K562 (cell line): ENCODE results near the gene EPN3. TPM values are rescaled to one million over a fixed set of nuclear protein-coding genes. Genes with fewer than 3 reads are reported as not detected.

ENCODE experiments used
- AFF4 ChIP-seq: sonication (generic); formaldehyde crosslinking; IDR thresholded peaks from 2 replicates; pipeline ENCODE4 v1.8.0; 2023; ENCODE audit warnings: mild to moderate bottlenecking, missing genetic modification reagents
- ARHGAP35 ChIP-seq: fragments of 450-650 bp; IDR thresholded peaks from 2 replicates; pipeline ENCODE4 v1.6.1; 2018; ENCODE audit not compliant: partially characterized antibody
- ARID1B ChIP-seq: fragments of 450-650 bp; IDR thresholded peaks from 2 replicates; pipeline ENCODE4 v1.6.1; 2016; ENCODE audit warnings: antibody characterized with exemption, mild to moderate bottlenecking, inconsistent platforms
- ARID2 ChIP-seq: fragments of 450-650 bp; IDR thresholded peaks from 2 replicates; pipeline ENCODE4 v1.6.1; 2017; ENCODE audit warnings: antibody characterized with exemption, mild to moderate bottlenecking
- ESRRB ChIP-seq: fragments of 250-450 bp; sonication (Bioruptor Pico); IDR thresholded peaks from 2 replicates; pipeline ENCODE4 v1.5.0; 2020; ENCODE audit warnings: mild to moderate bottlenecking, moderate library complexity, borderline replicate concordance
- ETV6 ChIP-seq, 3 experiments: fragments of 150-350 bp in 1 of 3; sonication (generic) in 1 of 3; formaldehyde crosslinking in 1 of 3; IDR thresholded peaks; 2 replicates each; pipeline versions ENCODE4 v1.6.1 to v1.8.0; 2014 to 2022; ENCODE audit warnings: borderline replicate concordance in 2 of 3, low read depth in 2 of 3, antibody characterized with exemption in 1 of 3, low read length in 1 of 3, mild to moderate bottlenecking in 1 of 3, missing genetic modification reagents in 1 of 3
- JUNB ChIP-seq: fragments of 450-650 bp; formaldehyde crosslinking; conservative IDR thresholded peaks from 2 replicates; pipeline ENCODE4 v1.4.0; 2020; ENCODE audit warnings: mild to moderate bottlenecking
- LCOR ChIP-seq: sonication (generic); formaldehyde crosslinking; IDR thresholded peaks from 2 replicates; pipeline ENCODE4 v1.8.0; 2022; ENCODE audit warnings: mild to moderate bottlenecking, missing genetic modification reagents
- SIX5 ChIP-seq, 2 experiments: IDR thresholded peaks; 2 replicates each; pipeline ENCODE4 v1.6.1; 2011; ENCODE audit warnings: low read length in 2 of 2, borderline replicate concordance in 1 of 2, low read depth in 1 of 2, mild to moderate bottlenecking in 1 of 2, moderate library complexity in 1 of 2; ENCODE audit not compliant: insufficient read depth in 1 of 2
- ZBTB33 ChIP-seq: sonication (generic); formaldehyde crosslinking; IDR thresholded peaks from 2 replicates; pipeline ENCODE4 v1.8.1; 2023; ENCODE audit warnings: mild to moderate bottlenecking, missing genetic modification reagents
- ZNF253 ChIP-seq: fragments of 250-450 bp; sonication (Bioruptor Pico); conservative IDR thresholded peaks from 2 replicates; pipeline ENCODE4 v1.6.1; 2021; ENCODE audit warnings: mild to moderate bottlenecking
- ZNF347 ChIP-seq: fragments of 450-650 bp; formaldehyde crosslinking; IDR thresholded peaks from 2 replicates; pipeline ENCODE4 v1.4.0; 2020; ENCODE audit warnings: low read depth, mild to moderate bottlenecking, moderate library complexity
- ZZZ3 ChIP-seq: fragments of 450-650 bp; IDR thresholded peaks from 2 replicates; pipeline ENCODE4 v1.6.1; 2016; ENCODE audit warnings: antibody characterized with exemption, mild to moderate bottlenecking, moderate library complexity
- polyA plus RNA-seq, 8 experiments: library from polyadenylated mRNA; depleted of rRNA in 4 of 8; stranded (reverse) in 5 of 8; unstranded in 3 of 8; fragments of >200 nt; fragmentation: Nextera tagmentation in 2 of 8; fragmentation: Illumina TruSeq in 1 of 8; extraction: Ambion mirVana in 2 of 8; extraction: Trizol in 1 of 8; gene quantifications; 2 replicates each; pipeline versions ENCODE4 v1.2.1 to v1.2.3, GENCODE V29; 2011 to 2014; ENCODE audit warnings: inconsistent platforms in 1 of 8, missing spikeins in 1 of 8
- total RNA-seq, 7 experiments: library from RNA; depleted of rRNA in 6 of 7; stranded (reverse); fragments of >200 nt in 6 of 7; fragmentation: Illumina TruSeq in 2 of 7; extraction: Trizol in 2 of 7; gene quantifications; 2 replicates each; pipeline versions ENCODE4 v1.2.1 to v1.2.3, GENCODE V29; 2011 to 2021; ENCODE audit warnings: low replicate concordance in 1 of 7
- TF ChIP-seq, protein P1 (sequence below): sonication (generic); formaldehyde crosslinking; IDR thresholded peaks from 2 replicates; pipeline ENCODE4 v1.5.0; 2020; ENCODE audit warnings: missing genetic modification reagents
- TF ChIP-seq, protein P2 (sequence below): fragments of 450-650 bp; IDR thresholded peaks from 2 replicates; pipeline ENCODE4 v1.6.1; 2017; ENCODE audit warnings: antibody characterized with exemption, mild to moderate bottlenecking

Gene EPN3
- total and polyA plus RNA-seq, 9 of the 15 experiments (the other 6 are each of a cell fraction or from before 2014, with no cell fraction given) = 0.16 TPM; not detected in 8

DNA sequence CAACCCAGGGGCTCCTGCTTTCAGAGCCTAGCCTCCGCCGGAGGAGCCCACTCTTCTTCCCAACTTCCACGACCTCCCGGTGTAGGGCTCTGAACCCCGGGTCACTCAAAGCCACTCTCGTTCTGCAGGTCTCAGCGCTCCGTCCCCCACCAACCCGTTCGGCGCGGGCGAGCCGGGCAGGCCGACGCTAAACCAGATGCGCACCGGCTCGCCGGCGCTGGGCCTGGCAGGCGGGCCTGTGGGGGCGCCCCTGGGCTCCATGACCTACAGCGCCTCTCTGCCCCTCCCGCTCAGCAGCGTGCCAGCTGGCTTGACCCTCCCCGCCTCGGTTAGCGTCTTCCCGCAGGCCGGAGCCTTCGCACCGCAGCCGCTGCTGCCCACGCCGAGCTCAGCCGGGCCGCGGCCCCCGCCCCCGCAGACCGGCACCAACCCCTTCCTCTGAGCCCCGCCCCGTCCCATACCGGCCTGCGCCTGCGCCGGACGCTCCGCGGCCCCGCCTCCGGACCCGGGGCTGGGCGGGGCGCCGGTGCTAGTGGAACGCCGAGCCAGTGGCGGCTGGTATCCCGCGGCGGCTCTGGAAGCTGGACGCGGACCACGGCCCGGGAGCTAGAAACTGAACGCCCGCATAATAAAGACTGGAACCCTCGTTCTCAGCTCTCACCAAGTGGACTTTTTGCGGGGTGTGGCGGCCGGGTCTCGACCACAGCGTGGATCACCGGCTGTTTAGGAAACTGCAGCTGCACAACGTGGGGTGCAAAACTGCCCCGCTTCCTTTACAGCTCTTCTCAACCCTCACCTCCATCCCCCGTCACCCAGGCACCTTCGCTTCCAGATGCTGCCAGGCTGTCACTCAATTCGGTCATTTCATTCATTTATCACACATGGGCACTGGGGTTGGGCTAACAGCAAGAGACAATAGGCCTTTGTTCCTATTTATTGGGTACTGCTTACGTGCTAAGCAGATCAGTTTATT lies 9.5 kb downstream of the EPN3 start (continued):
- TF ChIP-seq ZNF253 (CRISPR knock-in tag) = no peak
- TF ChIP-seq SIX5 (IDR thresholded peaks at IDR 0.05; ENCODE audit: borderline replicate concordance in 1 of 2, insufficient read depth in 1 of 2, low read depth in 1 of 2, low read length in 2 of 2) = no peak
- TF ChIP-seq ZNF347 (CRISPR knock-in tag) = no peak
- TF ChIP-seq ZZZ3 = no peak
- no peak for TF ChIP-seq ZBTB33 (CRISPR knock-in tag)
- TF ChIP-seq, protein P1, sequence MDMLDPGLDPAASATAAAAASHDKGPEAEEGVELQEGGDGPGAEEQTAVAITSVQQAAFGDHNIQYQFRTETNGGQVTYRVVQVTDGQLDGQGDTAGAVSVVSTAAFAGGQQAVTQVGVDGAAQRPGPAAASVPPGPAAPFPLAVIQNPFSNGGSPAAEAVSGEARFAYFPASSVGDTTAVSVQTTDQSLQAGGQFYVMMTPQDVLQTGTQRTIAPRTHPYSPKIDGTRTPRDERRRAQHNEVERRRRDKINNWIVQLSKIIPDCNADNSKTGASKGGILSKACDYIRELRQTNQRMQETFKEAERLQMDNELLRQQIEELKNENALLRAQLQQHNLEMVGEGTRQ (CRISPR knock-in tag) = no peak
- TF ChIP-seq AFF4 = no peak
- no peak for TF ChIP-seq JUNB (CRISPR knock-in tag)
- no peak for TF ChIP-seq ARHGAP35
- TF ChIP-seq ESRRB (CRISPR knock-in tag) = no peak
- no peak for TF ChIP-seq ARID1B
- TF ChIP-seq, protein P2, sequence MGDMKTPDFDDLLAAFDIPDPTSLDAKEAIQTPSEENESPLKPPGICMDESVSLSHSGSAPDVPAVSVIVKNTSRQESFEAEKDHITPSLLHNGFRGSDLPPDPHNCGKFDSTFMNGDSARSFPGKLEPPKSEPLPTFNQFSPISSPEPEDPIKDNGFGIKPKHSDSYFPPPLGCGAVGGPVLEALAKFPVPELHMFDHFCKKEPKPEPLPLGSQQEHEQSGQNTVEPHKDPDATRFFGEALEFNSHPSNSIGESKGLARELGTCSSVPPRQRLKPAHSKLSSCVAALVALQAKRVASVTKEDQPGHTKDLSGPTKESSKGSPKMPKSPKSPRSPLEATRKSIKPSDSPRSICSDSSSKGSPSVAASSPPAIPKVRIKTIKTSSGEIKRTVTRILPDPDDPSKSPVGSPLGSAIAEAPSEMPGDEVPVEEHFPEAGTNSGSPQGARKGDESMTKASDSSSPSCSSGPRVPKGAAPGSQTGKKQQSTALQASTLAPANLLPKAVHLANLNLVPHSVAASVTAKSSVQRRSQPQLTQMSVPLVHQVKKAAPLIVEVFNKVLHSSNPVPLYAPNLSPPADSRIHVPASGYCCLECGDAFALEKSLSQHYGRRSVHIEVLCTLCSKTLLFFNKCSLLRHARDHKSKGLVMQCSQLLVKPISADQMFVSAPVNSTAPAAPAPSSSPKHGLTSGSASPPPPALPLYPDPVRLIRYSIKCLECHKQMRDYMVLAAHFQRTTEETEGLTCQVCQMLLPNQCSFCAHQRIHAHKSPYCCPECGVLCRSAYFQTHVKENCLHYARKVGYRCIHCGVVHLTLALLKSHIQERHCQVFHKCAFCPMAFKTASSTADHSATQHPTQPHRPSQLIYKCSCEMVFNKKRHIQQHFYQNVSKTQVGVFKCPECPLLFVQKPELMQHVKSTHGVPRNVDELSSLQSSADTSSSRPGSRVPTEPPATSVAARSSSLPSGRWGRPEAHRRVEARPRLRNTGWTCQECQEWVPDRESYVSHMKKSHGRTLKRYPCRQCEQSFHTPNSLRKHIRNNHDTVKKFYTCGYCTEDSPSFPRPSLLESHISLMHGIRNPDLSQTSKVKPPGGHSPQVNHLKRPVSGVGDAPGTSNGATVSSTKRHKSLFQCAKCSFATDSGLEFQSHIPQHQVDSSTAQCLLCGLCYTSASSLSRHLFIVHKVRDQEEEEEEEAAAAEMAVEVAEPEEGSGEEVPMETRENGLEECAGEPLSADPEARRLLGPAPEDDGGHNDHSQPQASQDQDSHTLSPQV = no peak
- no peak for TF ChIP-seq ARID2
- TF ChIP-seq ETV6 (IDR thresholded peaks at IDR 0.05; ENCODE audit: borderline replicate concordance in 1 of 2, low read depth in 2 of 2, low read length in 1 of 2) = no peak
- TF ChIP-seq ETV6 (CRISPR knock-in tag; IDR thresholded peaks at IDR 0.05; ENCODE audit: borderline replicate concordance) = no peak
- no peak for TF ChIP-seq LCOR
